ENCODE data around the gene STX17.

STX17 gene

GRCh38 chr9:99903393-99903792 is 3.1 kb upstream of the STX17 start:
- Histone ChIP-seq H3K79me2 (ENCODE audit: insufficient read depth, low read length) (peaks cover 13% of the 10 kb centered on the region), H3F3A (ENCODE audit: low read depth) (no peaks in the 10 kb centered on the region), H3K36me3 (ENCODE audit: insufficient read depth, low read length) (no peaks in the 10 kb centered on the region), H4K20me1 (ENCODE audit: insufficient read depth, low read length, poor library complexity, severe bottlenecking) (peaks cover 3% of the 10 kb centered on the region), H3K9me2 (replicated peaks; ENCODE audit: low read depth, low read length) (no peaks in the 10 kb centered on the region), H3K4me2 (ENCODE audit: low read depth, low read length, poor library complexity, severe bottlenecking) (no peak overlapping the region), H3K27me3 (ENCODE audit: insufficient read depth, low read length, poor library complexity, severe bottlenecking) (no peaks in the 10 kb centered on the region), H3K4me3 (ENCODE audit: low read length, poor library complexity, severe bottlenecking) (no peak overlapping the region), H3K9me3 (ENCODE audit: insufficient read depth, low read depth, low read length) (no peaks in the 10 kb centered on the region), H2AFZ (ENCODE audit: low read length) (no peak overlapping the region), H3K9ac (ENCODE audit: low read depth, low read length, poor library complexity, severe bottlenecking) (no peak overlapping the region), H3K4me1 (ENCODE audit: insufficient read depth, low read length, poor library complexity, severe bottlenecking) (peaks cover 17% of the 10 kb centered on the region)
- TF ChIP-seq CTCF (conservative IDR thresholded peaks at IDR 0.05; ENCODE audit: low read length) (no peak), EZH2phosphoT487 (IDR thresholded peaks at IDR 0.05; ENCODE audit: borderline replicate concordance) (no peak)

- H3K79me2 ChIP-seq (ENCODE audit: insufficient read depth, low read length) = peaks cover 20% of the 10 kb centered on the region
- peak overlapping the region; percentile 89 for H3K4me3 ChIP-seq (ENCODE audit: low read length, poor library complexity, severe bottlenecking)
- TF ChIP-seq EZH2phosphoT487 (IDR thresholded peaks at IDR 0.05; ENCODE audit: borderline replicate concordance) = no peak
- TF ChIP-seq CTCF (conservative IDR thresholded peaks at IDR 0.05; ENCODE audit: low read length) = no peak
- H3K9me3 ChIP-seq (ENCODE audit: insufficient read depth, low read depth, low read length) = no peaks in the 10 kb centered on the region
- H3K9ac ChIP-seq (ENCODE audit: low read depth, low read length, poor library complexity, severe bottlenecking) = peak overlapping the region; percentile 77
- peaks cover 8% of the 10 kb centered on the region for H4K20me1 ChIP-seq (ENCODE audit: insufficient read depth, low read length, poor library complexity, severe bottlenecking)
- peaks cover 27% of the 10 kb centered on the region for H3K4me1 ChIP-seq (ENCODE audit: insufficient read depth, low read length, poor library complexity, severe bottlenecking)
- no peaks in the 10 kb centered on the region for H3K36me3 ChIP-seq (ENCODE audit: insufficient read depth, low read length)
- H2AFZ ChIP-seq (ENCODE audit: low read length) = peak overlapping the region; percentile 88
- H3K27me3 ChIP-seq (ENCODE audit: insufficient read depth, low read length, poor library complexity, severe bottlenecking) = no peaks in the 10 kb centered on the region
- H3K9me2 ChIP-seq (replicated peaks; ENCODE audit: low read depth, low read length) = no peaks in the 10 kb centered on the region
- H3F3A ChIP-seq (ENCODE audit: low read depth) = no peaks in the 10 kb centered on the region
- H3K4me2 ChIP-seq (ENCODE audit: low read depth, low read length, poor library complexity, severe bottlenecking) = peak overlapping the region; percentile 82
These were observed 536 bp upstream of the STX17 start for GRCh38 chr9:99905833-99906402.

GRCh38 chr9:99907208-99907532 is 716 bp downstream of the STX17 start:
- Histone ChIP-seq H4K20me1 (ENCODE audit: insufficient read depth, low read length, poor library complexity, severe bottlenecking) (peaks cover 8% of the 10 kb centered on the region), H3K4me3 (ENCODE audit: low read length, poor library complexity, severe bottlenecking) (peak overlapping the region; percentile 89), H3K79me2 (ENCODE audit: insufficient read depth, low read length) (peaks cover 24% of the 10 kb centered on the region), H3K27me3 (ENCODE audit: insufficient read depth, low read length, poor library complexity, severe bottlenecking) (no peaks in the 10 kb centered on the region), H3K9ac (ENCODE audit: low read depth, low read length, poor library complexity, severe bottlenecking) (peak overlapping the region; percentile 77), H3K4me2 (ENCODE audit: low read depth, low read length, poor library complexity, severe bottlenecking) (peak overlapping the region; percentile 70), H3K36me3 (ENCODE audit: insufficient read depth, low read length) (no peaks in the 10 kb centered on the region), H3K4me1 (ENCODE audit: insufficient read depth, low read length, poor library complexity, severe bottlenecking) (peaks cover 30% of the 10 kb centered on the region), H2AFZ (ENCODE audit: low read length) (peak overlapping the region; percentile 89), H3F3A (ENCODE audit: low read depth) (no peaks in the 10 kb centered on the region), H3K9me3 (ENCODE audit: insufficient read depth, low read depth, low read length) (no peaks in the 10 kb centered on the region), H3K9me2 (replicated peaks; ENCODE audit: low read depth, low read length) (no peaks in the 10 kb centered on the region)
- TF ChIP-seq EZH2phosphoT487 (IDR thresholded peaks at IDR 0.05; ENCODE audit: borderline replicate concordance) (no peak), CTCF (conservative IDR thresholded peaks at IDR 0.05; ENCODE audit: low read length) (no peak)

Data from Loucy (cell line).